Measurements from ENCODE around the gene ABTB2. TPM values are rescaled to one million over a fixed set of nuclear protein-coding genes. Genes with fewer than 3 reads are reported as not detected.

Gene ABTB2
- polyA plus RNA-seq, 2 of the 4 experiments (the other 2 are of a cell fraction): 8.9 to 15.4 TPM

- POLR2A ChIA-PET: no interaction called here
These were observed 135.8 kb downstream of the ABTB2 start for GRCh38 chr11:34222030-34222429.

GRCh38 chr11:34219941-34220370 is 137.9 kb downstream of the ABTB2 start:
- CTCF ChIA-PET: interaction anchor here (1.1 to 1.4 kb wide), 3 partner anchors 13 to 46 kb away, joined by 3 to 4 read pairs (median 4); no protein-coding TSS in a partner anchor

More at GRCh38 chr11:34222030-34222429, 135.8 kb downstream of the ABTB2 start:
- H3K4me3 ChIP-seq: no peak overlapping the region
- CTCF ChIA-PET: interaction anchor here (0.7 to 6.4 kb wide), 4 partner anchors 18 to 387 kb away, joined by 3 to 27 read pairs (median 3); no protein-coding TSS in a partner anchor
- H3K9me3 ChIP-seq: no peaks in the 10 kb centered on the region
- TF ChIP-seq CHD2 (IDR thresholded peaks at IDR 0.05; ENCODE audit: low read length, partially characterized antibody) (no peak), CTCF (IDR thresholded peaks at IDR 0.05) (no peak), SMC3 (IDR thresholded peaks at IDR 0.05) (no peak), NPAS2 (CRISPR knock-in tag; IDR thresholded peaks at IDR 0.05; ENCODE audit: borderline replicate concordance) (no peak)
- H3K27ac ChIP-seq: 0 out of 6 replicates have a peak overlapping the region, but pooled peaks of 1 of the 2 experiments have one; percentile 12
- no peak overlapping the region for H3K4me2 ChIP-seq
- FAIRE-seq (no peak), ATAC-seq (no peak), DNase-seq (ENCODE audit: low read depth in 1 of 2, low spot score in 1 of 2) (no peak)
- peaks cover 17% of the 10 kb centered on the region for H3K4me1 ChIP-seq

More at GRCh38 chr11:34219941-34220370, 137.9 kb downstream of the ABTB2 start:
- no peaks in the 10 kb centered on the region for H3K9me3 ChIP-seq
- H3K27ac ChIP-seq: no peak overlapping the region
- H3K4me2 ChIP-seq: no peak overlapping the region; the same call in 2 of the 3 replicates
- DNase-seq (ENCODE audit: low read depth in 1 of 2, low spot score in 1 of 2) (no peak), FAIRE-seq (no peak), ATAC-seq (no peak)
- no peak overlapping the region for H3K4me3 ChIP-seq
- peaks cover 38% of the 10 kb centered on the region for H3K4me1 ChIP-seq
- no peak for TF ChIP-seq MAFK (IDR thresholded peaks at IDR 0.05; ENCODE audit: partially characterized antibody)
- no peak for TF ChIP-seq ZC3H11A (IDR thresholded peaks at IDR 0.05)
- no peak for TF ChIP-seq CTCF (IDR thresholded peaks at IDR 0.05)
- TF ChIP-seq RARB (CRISPR knock-in tag; IDR thresholded peaks at IDR 0.05): no peak
- TF ChIP-seq, protein P1, sequence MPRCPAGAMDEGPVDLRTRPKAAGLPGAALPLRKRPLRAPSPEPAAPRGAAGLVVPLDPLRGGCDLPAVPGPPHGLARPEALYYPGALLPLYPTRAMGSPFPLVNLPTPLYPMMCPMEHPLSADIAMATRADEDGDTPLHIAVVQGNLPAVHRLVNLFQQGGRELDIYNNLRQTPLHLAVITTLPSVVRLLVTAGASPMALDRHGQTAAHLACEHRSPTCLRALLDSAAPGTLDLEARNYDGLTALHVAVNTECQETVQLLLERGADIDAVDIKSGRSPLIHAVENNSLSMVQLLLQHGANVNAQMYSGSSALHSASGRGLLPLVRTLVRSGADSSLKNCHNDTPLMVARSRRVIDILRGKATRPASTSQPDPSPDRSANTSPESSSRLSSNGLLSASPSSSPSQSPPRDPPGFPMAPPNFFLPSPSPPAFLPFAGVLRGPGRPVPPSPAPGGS (IDR thresholded peaks at IDR 0.05): no peak
- no peak for TF ChIP-seq BHLHE40 (IDR thresholded peaks at IDR 0.05; ENCODE audit: low read depth, low read length)
- no peak for TF ChIP-seq MAX (IDR thresholded peaks at IDR 0.05)
- no peak for TF ChIP-seq NFE2L2 (conservative IDR thresholded peaks at IDR 0.05; ENCODE audit: low read length)
- TF ChIP-seq POLR2A (IDR thresholded peaks at IDR 0.05; ENCODE audit: low read length): no peak
- no peak for TF ChIP-seq PBX3 (IDR thresholded peaks at IDR 0.05)
- no peak for TF ChIP-seq PHF8 (IDR thresholded peaks at IDR 0.05; ENCODE audit: borderline replicate concordance, low read depth)
- no peak for TF ChIP-seq HOXA7 (CRISPR knock-in tag; IDR thresholded peaks at IDR 0.05)
- TF ChIP-seq MAZ (IDR thresholded peaks at IDR 0.05; ENCODE audit: borderline replicate concordance, low read depth, low read length): no peak
- no peak for TF ChIP-seq CHD4 (IDR thresholded peaks at IDR 0.05; ENCODE audit: borderline replicate concordance)
- no peak for TF ChIP-seq JUN (IDR thresholded peaks at IDR 0.05)
- TF ChIP-seq RAD21 (conservative IDR thresholded peaks at IDR 0.05 in 1 of 2, IDR thresholded peaks at IDR 0.05 in 1 of 2): no peak
- no peak for TF ChIP-seq SMC3 (IDR thresholded peaks at IDR 0.05)
- no peak for TF ChIP-seq EHF (CRISPR knock-in tag; IDR thresholded peaks at IDR 0.05)
- no peak for TF ChIP-seq ZSCAN20 (CRISPR knock-in tag; IDR thresholded peaks at IDR 0.05)
- TF ChIP-seq HOXB5 (CRISPR knock-in tag; IDR thresholded peaks at IDR 0.05): no peak
- POLR2A ChIA-PET: no interaction called here
- WGBS (ENCODE audit: missing lambda C conversion rate): 91% methylated on average over 5 of the region's 5 CpGs

Measured in A549 (cell line).